Esophagus squamous epithelium (tissue), 4 donors: Measurements from ENCODE around the gene SNRK.

Experiments
- POLR2A ChIP-seq, 4 donors: fragments of 450-650 bp; IDR thresholded peaks; one replicate each; pipeline ENCODE4 v1.6.1; 2017; ENCODE audit warnings: antibody characterized with exemption in 4 of 4, mild to moderate bottlenecking in 4 of 4, moderate library complexity in 3 of 4
- TF ChIP-seq, protein P1 (sequence below), 6 experiments: fragments of 450-650 bp in 4 of 6; fragments of 200-600 bp in 2 of 6; sonication (generic) in 2 of 6; IDR thresholded peaks; one replicate each; pipeline ENCODE4 v1.5.1; 2016 to 2019; ENCODE audit warnings: antibody characterized with exemption in 6 of 6, mild to moderate bottlenecking in 4 of 6, moderate library complexity in 4 of 6

DNA sequence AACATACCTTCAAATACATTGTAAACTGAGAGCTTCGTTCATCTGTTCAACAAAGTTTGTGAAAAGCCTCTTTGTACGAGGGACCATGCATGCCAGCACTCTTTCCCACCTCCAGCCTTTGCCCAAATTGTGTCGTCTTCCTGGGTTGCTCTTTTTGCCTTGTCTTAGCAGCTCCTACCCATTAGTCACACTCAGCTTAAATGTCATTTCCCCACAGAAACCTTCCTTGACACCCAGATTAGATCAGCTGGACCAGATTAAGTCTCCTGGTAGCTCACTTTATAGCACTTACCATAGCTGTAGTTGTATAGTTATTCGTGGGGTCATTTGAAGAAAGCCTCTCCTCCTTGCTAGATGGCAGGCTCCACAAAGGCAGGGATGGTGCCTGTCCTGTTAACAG, 24.1 kb upstream of the SNRK start:
- TF ChIP-seq, protein P1, sequence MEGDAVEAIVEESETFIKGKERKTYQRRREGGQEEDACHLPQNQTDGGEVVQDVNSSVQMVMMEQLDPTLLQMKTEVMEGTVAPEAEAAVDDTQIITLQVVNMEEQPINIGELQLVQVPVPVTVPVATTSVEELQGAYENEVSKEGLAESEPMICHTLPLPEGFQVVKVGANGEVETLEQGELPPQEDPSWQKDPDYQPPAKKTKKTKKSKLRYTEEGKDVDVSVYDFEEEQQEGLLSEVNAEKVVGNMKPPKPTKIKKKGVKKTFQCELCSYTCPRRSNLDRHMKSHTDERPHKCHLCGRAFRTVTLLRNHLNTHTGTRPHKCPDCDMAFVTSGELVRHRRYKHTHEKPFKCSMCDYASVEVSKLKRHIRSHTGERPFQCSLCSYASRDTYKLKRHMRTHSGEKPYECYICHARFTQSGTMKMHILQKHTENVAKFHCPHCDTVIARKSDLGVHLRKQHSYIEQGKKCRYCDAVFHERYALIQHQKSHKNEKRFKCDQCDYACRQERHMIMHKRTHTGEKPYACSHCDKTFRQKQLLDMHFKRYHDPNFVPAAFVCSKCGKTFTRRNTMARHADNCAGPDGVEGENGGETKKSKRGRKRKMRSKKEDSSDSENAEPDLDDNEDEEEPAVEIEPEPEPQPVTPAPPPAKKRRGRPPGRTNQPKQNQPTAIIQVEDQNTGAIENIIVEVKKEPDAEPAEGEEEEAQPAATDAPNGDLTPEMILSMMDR (IDR thresholded peaks at IDR 0.05): no peak
- no peak for TF ChIP-seq POLR2A (IDR thresholded peaks at IDR 0.05)
